HG03342 (cell line): Measurements from ENCODE around the gene COL23A1.

ENCODE experiments used
- ATAC-seq: cut with Tn5 transposase; IDR thresholded peaks from one replicate; pipeline ENCODE4 v1.9.1; 2021; ENCODE audit warnings: mild to moderate bottlenecking, moderate library complexity; ENCODE audit not compliant: unreplicated experiment

Gene COL23A1

GRCh38 chr5:178413988-178414387 lies 176.2 kb downstream of the COL23A1 start:
- no peak for ATAC-seq

- ATAC-seq, result no peak
These were observed 179.1 kb downstream of the COL23A1 start for GRCh38 chr5:178411083-178411482.

- no peak for ATAC-seq
These were observed 182.5 kb downstream of the COL23A1 start for GRCh38 chr5:178407646-178408045.

GRCh38 chr5:178404987-178405386 lies 185.2 kb downstream of the COL23A1 start:
- no peak for ATAC-seq

- no peak for ATAC-seq
These were observed 186.1 kb downstream of the COL23A1 start for GRCh38 chr5:178403956-178404600.

GRCh38 chr5:178403351-178403750 lies 186.8 kb downstream of the COL23A1 start:
- no peak for ATAC-seq

GRCh38 chr5:178399701-178400095 lies 190.5 kb downstream of the COL23A1 start:
- no peak for ATAC-seq

- no peak for ATAC-seq
These were observed 191.1 kb downstream of the COL23A1 start for GRCh38 chr5:178398901-178399700.

GRCh38 chr5:178396796-178397720 lies 193.1 kb downstream of the COL23A1 start:
- ATAC-seq, result no peak

GRCh38 chr5:178394074-178394473 lies 196.1 kb downstream of the COL23A1 start:
- ATAC-seq, result no peak

- ATAC-seq, result no peak
These were observed 197.2 kb downstream of the COL23A1 start for GRCh38 chr5:178392931-178393394.

GRCh38 chr5:178392386-178392785 lies 197.8 kb downstream of the COL23A1 start:
- ATAC-seq, result no peak

- ATAC-seq, result no peak
These were observed 198.7 kb downstream of the COL23A1 start for GRCh38 chr5:178391480-178391879.

GRCh38 chr5:178389796-178390195 lies 200.4 kb downstream of the COL23A1 start:
- no peak for ATAC-seq

GRCh38 chr5:178389026-178389729 lies 201.0 kb downstream of the COL23A1 start:
- ATAC-seq, result no peak

GRCh38 chr5:178388386-178389025 lies 201.7 kb downstream of the COL23A1 start:
- no peak for ATAC-seq

- ATAC-seq, result no peak
These were observed 202.4 kb downstream of the COL23A1 start for GRCh38 chr5:178387856-178388190.

GRCh38 chr5:178387061-178387855 lies 202.9 kb downstream of the COL23A1 start:
- ATAC-seq, result no peak

- ATAC-seq, result no peak
These were observed 203.8 kb downstream of the COL23A1 start for GRCh38 chr5:178386336-178386931.
